ENCODE data around the gene TTC5.
"Not testable (repeated sequence)": the region's sequence is repeated elsewhere in the genome, so short reads cannot be mapped to it uniquely, and the experiment has no call there.

Gene TTC5

DNA sequence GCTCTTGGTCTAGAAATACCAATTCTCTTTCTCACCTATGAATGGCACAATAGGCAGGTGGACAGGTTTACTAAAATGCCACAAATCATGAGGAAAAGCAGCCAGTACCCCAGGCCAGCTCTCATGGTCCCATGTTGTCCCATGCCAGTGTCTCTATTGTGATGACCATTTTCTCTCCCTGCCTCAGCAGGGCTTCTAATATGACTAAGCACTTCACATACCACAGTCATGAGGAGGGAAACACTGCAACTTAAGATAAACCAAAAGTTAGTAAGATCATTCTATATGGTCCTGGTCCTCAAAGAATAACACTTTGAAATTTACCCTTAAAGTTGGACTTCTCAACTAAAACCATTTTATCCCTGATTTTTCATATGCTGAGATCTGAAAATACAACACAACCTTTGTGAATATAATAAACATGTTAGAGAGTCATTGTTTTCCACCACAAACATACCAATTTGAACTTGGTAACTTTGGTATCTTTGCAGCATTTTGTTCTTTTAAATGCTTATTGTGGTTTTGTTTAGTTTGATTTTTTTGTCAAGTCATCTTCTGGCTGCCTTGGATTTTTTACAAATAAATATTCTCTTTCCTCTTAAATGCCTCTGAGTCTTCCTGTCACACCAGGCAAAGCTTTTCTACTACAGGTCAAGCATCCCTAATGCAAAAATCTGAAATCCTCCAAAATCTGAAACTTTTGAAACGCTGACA, 3.6 kb downstream of the TTC5 start:
- no peak for DNase-seq

DNA sequence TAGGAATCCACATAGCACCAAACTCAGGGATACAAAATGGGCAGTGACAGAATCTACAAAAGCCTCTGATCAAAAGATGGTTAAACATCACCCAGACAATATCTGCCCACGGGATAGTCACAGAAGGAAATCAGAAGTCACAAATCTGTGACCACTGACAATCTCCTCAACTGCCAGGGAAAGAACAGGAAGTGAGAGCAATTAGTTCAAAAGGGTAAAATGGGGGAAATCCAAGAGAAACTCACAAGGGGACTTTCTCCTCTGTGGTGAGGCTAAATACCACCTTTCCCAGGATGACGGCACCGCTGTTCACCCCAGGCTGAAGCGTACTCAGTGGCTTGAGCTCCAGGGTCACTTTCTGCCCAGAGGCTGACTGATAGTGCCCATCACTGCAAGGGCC, 10.7 kb downstream of the TTC5 start:
- DNase-seq: no peak

- no peak for DNase-seq
These were observed 11.1 kb downstream of the TTC5 start for GRCh38 chr14:20294636-20295035.

DNA sequence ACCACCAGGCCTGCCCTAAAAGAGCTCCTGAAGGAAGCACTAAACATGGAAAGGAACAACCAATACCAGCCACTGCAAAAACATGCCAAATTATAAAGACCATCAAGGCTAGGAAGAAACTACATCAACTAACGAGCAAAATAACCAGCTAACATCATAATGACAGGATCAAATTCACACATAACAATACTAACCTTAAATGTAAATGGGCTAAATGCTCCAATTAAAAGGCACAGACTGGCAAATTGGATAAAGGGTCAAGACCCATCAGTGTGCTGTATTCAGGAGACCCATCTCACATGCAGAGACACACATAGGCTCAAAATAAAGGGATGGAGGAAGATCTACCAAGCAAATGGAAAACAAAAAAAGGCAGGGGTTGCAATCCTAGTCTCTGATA, 23.8 kb downstream of the TTC5 start:
- not testable (repeated sequence) for DNase-seq

- peak; percentile 16 for DNase-seq
These were observed 25.5 kb downstream of the TTC5 start for GRCh38 chr14:20280265-20280664.

GRCh38 chr14:20278414-20278813, 27.3 kb downstream of the TTC5 start:
- DNase-seq: peak; percentile 46

- DNase-seq: no peak
These were observed 28.3 kb downstream of the TTC5 start for GRCh38 chr14:20277409-20277808.

DNA sequence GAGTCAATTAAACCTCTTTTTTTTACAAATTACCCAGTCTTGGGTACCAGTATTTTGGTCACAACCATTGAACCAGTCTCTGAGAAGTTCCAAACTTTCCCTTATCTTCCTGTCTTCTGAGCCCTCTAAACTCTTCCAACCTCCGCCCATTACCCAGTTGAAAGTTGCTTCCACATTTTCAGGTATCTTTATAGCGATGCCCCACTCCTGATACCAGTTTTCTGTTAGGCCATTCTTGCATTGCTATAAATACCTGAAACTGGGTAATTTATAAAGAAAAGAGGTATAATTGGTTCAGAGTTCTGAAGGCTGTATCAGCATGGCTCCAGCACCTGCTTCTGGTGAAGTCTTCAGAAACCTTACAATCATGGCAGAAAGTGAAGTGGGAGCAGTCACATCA, 31.7 kb downstream of the TTC5 start:
- no peak for DNase-seq

- DNase-seq: not testable (repeated sequence)
These were observed 41.4 kb downstream of the TTC5 start for GRCh38 chr14:20264361-20264760.

DNA sequence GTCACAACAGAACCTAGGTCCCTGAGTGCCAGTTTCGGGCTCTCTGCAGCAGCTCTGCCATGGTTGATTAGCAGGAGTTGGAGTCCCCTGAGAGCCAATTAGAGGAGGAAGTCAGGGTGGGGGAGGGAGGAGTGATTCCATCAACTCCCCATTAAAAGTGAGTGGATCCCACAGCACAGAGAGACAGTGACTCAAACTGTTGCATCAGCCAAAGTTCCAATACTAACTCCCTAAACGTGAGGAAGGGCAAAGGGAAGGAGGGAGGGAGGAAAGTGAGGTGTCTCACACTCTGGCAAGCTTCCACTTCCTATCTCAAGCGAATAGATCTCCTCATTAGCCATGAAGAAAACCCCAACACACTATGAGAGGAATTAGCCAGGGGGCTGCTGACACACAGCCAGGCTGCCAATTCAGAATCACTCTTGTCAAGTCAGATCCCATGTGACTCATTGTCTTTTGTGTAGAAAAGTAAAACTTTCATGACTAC, 43.1 kb downstream of the TTC5 start:
- no peak for DNase-seq

GRCh38 chr14:20247646-20248246, 58.0 kb downstream of the TTC5 start:
- DNase-seq: no peak
